A549 (cell line): ENCODE measurements around the gene ZNF106. TPM values are rescaled to one million over a fixed set of nuclear protein-coding genes. Genes with fewer than 3 reads are reported as not detected.

Source experiments
- ATAC-seq, 2 experiments: fragments of 200-7000 bp in 1 of 2; fragments of >200 bp in 1 of 2; cut with Nextera tagmentation in 1 of 2; cut with Tn5 transposase in 1 of 2; 3 replicates each; pipeline versions ENCODE4 v1.8.0 to v1.9.1; 2018 to 2020; ENCODE audit warnings: mild to moderate bottlenecking in 1 of 2, moderate library complexity in 1 of 2
- CTCF ChIA-PET: fragments of 300-600 bp; sonication (Branson Sonifier 250); formaldehyde crosslinking; extraction: SDS; loops from one replicate; lab custom pipeline; 2021; ENCODE audit warnings: antibody characterized with exemption, inconsistent platforms; lab: Yijun Ruan, JAX
- POLR2A ChIA-PET: fragments of 350-600 bp; formaldehyde crosslinking; extraction: SDS; loops from one replicate; lab custom pipeline; 2021; ENCODE audit warnings: antibody characterized with exemption, inconsistent platforms; lab: Yijun Ruan, JAX
- DNase-seq, 2 experiments: peaks; one replicate each; pipeline versions ENCODE4 v3.0.0 to v3.0.0-alpha.2; 2011 to 2016; ENCODE audit warnings: low read depth in 1 of 2, low spot score in 1 of 2
- FAIRE-seq: peaks from 2 replicates; lab custom pipeline; 2011; peaks lifted over from hg19 to GRCh38; lab: Jason Lieb, UNC
- H3K27ac ChIP-seq, 2 experiments: fragments of >200 bp; sonication (Bioruptor Twin); formaldehyde crosslinking; 3 replicates each; pipeline ENCODE4 v1.5.1; 2016 to 2017
- H3K4me1 ChIP-seq: fragments of >200 bp; sonication (Bioruptor Twin); formaldehyde crosslinking; 3 replicates; pipeline ENCODE4 v1.6.1; 2016
- H3K4me2 ChIP-seq: fragments of >200 bp; sonication (Bioruptor Twin); formaldehyde crosslinking; 3 replicates; pipeline ENCODE4 v1.6.1; 2016
- H3K4me3 ChIP-seq: fragments of >200 bp; sonication (Bioruptor Twin); formaldehyde crosslinking; 3 replicates; pipeline ENCODE4 v1.5.1; 2016
- H3K9me3 ChIP-seq: fragments of >200 bp; sonication (Bioruptor Twin); formaldehyde crosslinking; 3 replicates; pipeline ENCODE4 v1.6.1; 2016
- CBX8 ChIP-seq: fragments of 200-600 bp; sonication (generic); IDR thresholded peaks from 2 replicates; pipeline ENCODE4 v1.6.1; 2016
- CHD4 ChIP-seq: fragments of 200-600 bp; sonication (generic); IDR thresholded peaks from 2 replicates; pipeline ENCODE4 v1.6.1; 2016; ENCODE audit warnings: antibody characterized with exemption, mild to moderate bottlenecking, borderline replicate concordance
- FOSB ChIP-seq: fragments of 250-450 bp; sonication (Bioruptor Pico); IDR thresholded peaks from 2 replicates; pipeline ENCODE4 v1.5.0; 2020; ENCODE audit warnings: mild to moderate bottlenecking, moderate library complexity
- FOSL2 ChIP-seq, 2 experiments: fragments of 450-650 bp in 1 of 2; fragments of >200 bp in 1 of 2; sonication (Bioruptor Twin) in 1 of 2; formaldehyde crosslinking; IDR thresholded peaks; 2 replicates each; pipeline versions ENCODE4 v1.5.0 to v1.6.1; 2016 to 2020; ENCODE audit warnings: mild to moderate bottlenecking in 1 of 2, moderate library complexity in 1 of 2
- HDAC2 ChIP-seq: fragments of 200-600 bp; sonication (generic); IDR thresholded peaks from 2 replicates; pipeline ENCODE4 v1.6.1; 2016
- HOXA7 ChIP-seq: fragments of 250-450 bp; sonication (Bioruptor Pico); IDR thresholded peaks from 2 replicates; pipeline ENCODE4 v1.5.0; 2020; ENCODE audit warnings: mild to moderate bottlenecking, moderate library complexity
- HOXB13 ChIP-seq: fragments of 250-450 bp; sonication (Bioruptor Pico); IDR thresholded peaks from 2 replicates; pipeline ENCODE4 v1.5.0; 2020; ENCODE audit warnings: low read depth, mild to moderate bottlenecking, moderate library complexity
- HOXB5 ChIP-seq: fragments of 250-450 bp; sonication (Bioruptor Pico); IDR thresholded peaks from 2 replicates; pipeline ENCODE4 v1.5.0; 2020; ENCODE audit warnings: mild to moderate bottlenecking, moderate library complexity
- JUNB ChIP-seq: fragments of >200 bp; sonication (Bioruptor Twin); formaldehyde crosslinking; IDR thresholded peaks from 2 replicates; pipeline ENCODE4 v1.6.1; 2016
- KDM1A ChIP-seq: fragments of 200-600 bp; sonication (generic); IDR thresholded peaks from 2 replicates; pipeline ENCODE4 v1.6.1; 2016; ENCODE audit warnings: low read depth, mild to moderate bottlenecking
- KDM5A ChIP-seq: fragments of 200-600 bp; sonication (generic); IDR thresholded peaks from 2 replicates; pipeline ENCODE4 v1.6.1; 2016; ENCODE audit warnings: antibody characterized with exemption, mild to moderate bottlenecking
- MAZ ChIP-seq: fragments of 150-350 bp; IDR thresholded peaks from 2 replicates; pipeline ENCODE4 v1.6.1; 2014; ENCODE audit warnings: antibody characterized with exemption, low read depth, low read length, borderline replicate concordance
- MYC ChIP-seq: IDR thresholded peaks from 2 replicates; pipeline ENCODE4 v1.6.1; 2012; ENCODE audit warnings: mild to moderate bottlenecking, inconsistent platforms, low read length, improper control_type of control experiment, borderline replicate concordance
- NFE2L2 ChIP-seq: fragments of 150-350 bp; conservative IDR thresholded peaks from 2 replicates; pipeline ENCODE4 v1.6.1; 2014; ENCODE audit warnings: low read length
- NPAS2 ChIP-seq: fragments of 250-450 bp; sonication (Bioruptor Pico); IDR thresholded peaks from 2 replicates; pipeline ENCODE4 v1.8.0; 2022; ENCODE audit warnings: mild to moderate bottlenecking, moderate library complexity, borderline replicate concordance
- PHF8 ChIP-seq: fragments of 200-600 bp; sonication (generic); IDR thresholded peaks from 2 replicates; pipeline ENCODE4 v1.6.1; 2016; ENCODE audit warnings: low read depth, mild to moderate bottlenecking, antibody characterized with exemption, moderate library complexity, borderline replicate concordance
- RCOR1 ChIP-seq: fragments of 150-350 bp; IDR thresholded peaks from 2 replicates; pipeline ENCODE4 v1.6.1; 2014; ENCODE audit warnings: antibody characterized with exemption, low read length, low read depth
- SREBF2 ChIP-seq: fragments of 450-650 bp; IDR thresholded peaks from 2 replicates; pipeline ENCODE4 v1.6.1; 2014; ENCODE audit warnings: mild to moderate bottlenecking, moderate library complexity
- ZFP36 ChIP-seq: fragments of 450-650 bp; IDR thresholded peaks from 2 replicates; pipeline ENCODE4 v1.6.1; 2014; ENCODE audit warnings: borderline replicate concordance; ENCODE audit not compliant: partially characterized antibody
- WGBS: methylation state at CpG from one replicate; pipeline ENCODE4 v1.1.6; 2017; ENCODE audit errors: missing lambda C conversion rate; 5-methylcytosine and 5-hydroxymethylcytosine counted together
- polyA plus RNA-seq, 4 experiments: library from polyadenylated mRNA; depleted of rRNA in 3 of 4; stranded (reverse); fragments of >200 nt; fragmentation: RNase III in 1 of 4; extraction: RNeasy Plus Mini Kit Qiagen cat#74134 plus additional on column Dnase treatment in 1 of 4; gene quantifications; 2 replicates in 3 of 4; 3 replicates in 1 of 4; pipeline ENCODE4 v1.2.3, GENCODE V29; 2011 to 2017
- TF ChIP-seq, protein P1 (sequence below): fragments of >200 bp; sonication (Bioruptor Twin); formaldehyde crosslinking; IDR thresholded peaks from 3 replicates; pipeline ENCODE4 v1.6.1; 2016
- TF ChIP-seq, protein P2 (sequence below): fragments of 450-650 bp; IDR thresholded peaks from 2 replicates; pipeline ENCODE4 v1.6.1; 2014; ENCODE audit warnings: antibody characterized with exemption
- TF ChIP-seq, protein P3 (sequence below): fragments of >200 bp; sonication (Bioruptor Twin); formaldehyde crosslinking; IDR thresholded peaks from 3 replicates; pipeline ENCODE4 v1.5.1; 2016
- TF ChIP-seq, protein P4 (sequence below): fragments of 150-350 bp; IDR thresholded peaks from 2 replicates; pipeline ENCODE4 v1.6.1; 2014; ENCODE audit warnings: low read depth, mild to moderate bottlenecking, low read length
- TF ChIP-seq, protein P5 (sequence below): fragments of >200 bp; sonication (Bioruptor Twin); formaldehyde crosslinking; IDR thresholded peaks from 2 replicates; pipeline ENCODE4 v1.6.1; 2016
- TF ChIP-seq, protein P6 (sequence below): fragments of 200-600 bp; sonication (generic); IDR thresholded peaks from 2 replicates; pipeline ENCODE4 v1.6.1; 2016; ENCODE audit warnings: antibody characterized with exemption, mild to moderate bottlenecking, moderate library complexity

ZNF106 gene
- polyA plus RNA-seq, 2 of the 4 experiments (the other 2 are of a cell fraction), result 7.8 to 19.3 TPM

DNA sequence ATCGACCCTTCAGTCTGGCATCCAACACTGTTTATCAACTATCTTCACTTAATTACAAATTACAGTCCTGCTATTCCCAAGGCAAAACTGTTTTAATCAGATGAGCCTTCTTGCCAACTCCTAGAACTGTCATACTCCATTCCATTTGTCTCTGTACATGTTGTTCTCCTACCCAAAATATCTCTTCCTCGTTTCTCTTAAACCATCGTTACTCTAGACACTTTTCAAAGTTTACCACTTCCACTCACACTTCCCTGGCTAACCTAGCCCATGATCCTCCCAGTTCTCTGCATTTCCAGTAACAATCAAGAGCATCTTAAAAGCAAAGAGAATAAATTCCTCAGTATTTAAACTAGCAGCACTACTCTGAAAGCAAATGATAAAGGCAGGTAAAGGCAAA, 19.9 kb downstream of the ZNF106 start:
- ChIA-PET POLR2A (no interaction called here), CTCF (interaction anchor here (1.2 to 1.5 kb wide), 5 partner anchors 12 to 483 kb away, joined by 3 to 5 read pairs (median 3); no protein-coding TSS in a partner anchor)
- H3K4me1 ChIP-seq, result no peaks in the 10 kb centered on the region
- TF ChIP-seq, protein P1, sequence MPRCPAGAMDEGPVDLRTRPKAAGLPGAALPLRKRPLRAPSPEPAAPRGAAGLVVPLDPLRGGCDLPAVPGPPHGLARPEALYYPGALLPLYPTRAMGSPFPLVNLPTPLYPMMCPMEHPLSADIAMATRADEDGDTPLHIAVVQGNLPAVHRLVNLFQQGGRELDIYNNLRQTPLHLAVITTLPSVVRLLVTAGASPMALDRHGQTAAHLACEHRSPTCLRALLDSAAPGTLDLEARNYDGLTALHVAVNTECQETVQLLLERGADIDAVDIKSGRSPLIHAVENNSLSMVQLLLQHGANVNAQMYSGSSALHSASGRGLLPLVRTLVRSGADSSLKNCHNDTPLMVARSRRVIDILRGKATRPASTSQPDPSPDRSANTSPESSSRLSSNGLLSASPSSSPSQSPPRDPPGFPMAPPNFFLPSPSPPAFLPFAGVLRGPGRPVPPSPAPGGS, result no peak
- TF ChIP-seq JUNB (no peak), ZFP36 (no peak), FOSL2 (IDR thresholded peaks at IDR 0.05) (no peak), FOSL2 (CRISPR knock-in tag; IDR thresholded peaks at IDR 0.05) (no peak), KDM5A (no peak), PHF8 (no peak), SREBF2 (no peak), FOSB (CRISPR knock-in tag) (no peak), NFE2L2 (no peak), MAZ (no peak), CBX8 (no peak), HOXB13 (CRISPR knock-in tag) (no peak), HDAC2 (no peak), MYC (no peak)
- TF ChIP-seq, protein P2, sequence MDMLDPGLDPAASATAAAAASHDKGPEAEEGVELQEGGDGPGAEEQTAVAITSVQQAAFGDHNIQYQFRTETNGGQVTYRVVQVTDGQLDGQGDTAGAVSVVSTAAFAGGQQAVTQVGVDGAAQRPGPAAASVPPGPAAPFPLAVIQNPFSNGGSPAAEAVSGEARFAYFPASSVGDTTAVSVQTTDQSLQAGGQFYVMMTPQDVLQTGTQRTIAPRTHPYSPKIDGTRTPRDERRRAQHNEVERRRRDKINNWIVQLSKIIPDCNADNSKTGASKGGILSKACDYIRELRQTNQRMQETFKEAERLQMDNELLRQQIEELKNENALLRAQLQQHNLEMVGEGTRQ, result no peak
- TF ChIP-seq, protein P3, sequence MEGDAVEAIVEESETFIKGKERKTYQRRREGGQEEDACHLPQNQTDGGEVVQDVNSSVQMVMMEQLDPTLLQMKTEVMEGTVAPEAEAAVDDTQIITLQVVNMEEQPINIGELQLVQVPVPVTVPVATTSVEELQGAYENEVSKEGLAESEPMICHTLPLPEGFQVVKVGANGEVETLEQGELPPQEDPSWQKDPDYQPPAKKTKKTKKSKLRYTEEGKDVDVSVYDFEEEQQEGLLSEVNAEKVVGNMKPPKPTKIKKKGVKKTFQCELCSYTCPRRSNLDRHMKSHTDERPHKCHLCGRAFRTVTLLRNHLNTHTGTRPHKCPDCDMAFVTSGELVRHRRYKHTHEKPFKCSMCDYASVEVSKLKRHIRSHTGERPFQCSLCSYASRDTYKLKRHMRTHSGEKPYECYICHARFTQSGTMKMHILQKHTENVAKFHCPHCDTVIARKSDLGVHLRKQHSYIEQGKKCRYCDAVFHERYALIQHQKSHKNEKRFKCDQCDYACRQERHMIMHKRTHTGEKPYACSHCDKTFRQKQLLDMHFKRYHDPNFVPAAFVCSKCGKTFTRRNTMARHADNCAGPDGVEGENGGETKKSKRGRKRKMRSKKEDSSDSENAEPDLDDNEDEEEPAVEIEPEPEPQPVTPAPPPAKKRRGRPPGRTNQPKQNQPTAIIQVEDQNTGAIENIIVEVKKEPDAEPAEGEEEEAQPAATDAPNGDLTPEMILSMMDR, result no peak
- TF ChIP-seq, protein P4, sequence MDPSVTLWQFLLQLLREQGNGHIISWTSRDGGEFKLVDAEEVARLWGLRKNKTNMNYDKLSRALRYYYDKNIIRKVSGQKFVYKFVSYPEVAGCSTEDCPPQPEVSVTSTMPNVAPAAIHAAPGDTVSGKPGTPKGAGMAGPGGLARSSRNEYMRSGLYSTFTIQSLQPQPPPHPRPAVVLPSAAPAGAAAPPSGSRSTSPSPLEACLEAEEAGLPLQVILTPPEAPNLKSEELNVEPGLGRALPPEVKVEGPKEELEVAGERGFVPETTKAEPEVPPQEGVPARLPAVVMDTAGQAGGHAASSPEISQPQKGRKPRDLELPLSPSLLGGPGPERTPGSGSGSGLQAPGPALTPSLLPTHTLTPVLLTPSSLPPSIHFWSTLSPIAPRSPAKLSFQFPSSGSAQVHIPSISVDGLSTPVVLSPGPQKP, result no peak
- TF ChIP-seq, protein P5, sequence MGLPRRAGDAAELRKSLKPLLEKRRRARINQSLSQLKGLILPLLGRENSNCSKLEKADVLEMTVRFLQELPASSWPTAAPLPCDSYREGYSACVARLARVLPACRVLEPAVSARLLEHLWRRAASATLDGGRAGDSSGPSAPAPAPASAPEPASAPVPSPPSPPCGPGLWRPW, result no peak
- DNase-seq (no peak), ATAC-seq (no peak), FAIRE-seq (no peak)
- no peaks in the 10 kb centered on the region for H3K9me3 ChIP-seq
- WGBS, result 83% methylated on average over 3 of the region's 3 CpGs
- no peak overlapping the region for H3K4me2 ChIP-seq
- no peak overlapping the region for H3K27ac ChIP-seq
- no peak overlapping the region for H3K4me3 ChIP-seq

DNA sequence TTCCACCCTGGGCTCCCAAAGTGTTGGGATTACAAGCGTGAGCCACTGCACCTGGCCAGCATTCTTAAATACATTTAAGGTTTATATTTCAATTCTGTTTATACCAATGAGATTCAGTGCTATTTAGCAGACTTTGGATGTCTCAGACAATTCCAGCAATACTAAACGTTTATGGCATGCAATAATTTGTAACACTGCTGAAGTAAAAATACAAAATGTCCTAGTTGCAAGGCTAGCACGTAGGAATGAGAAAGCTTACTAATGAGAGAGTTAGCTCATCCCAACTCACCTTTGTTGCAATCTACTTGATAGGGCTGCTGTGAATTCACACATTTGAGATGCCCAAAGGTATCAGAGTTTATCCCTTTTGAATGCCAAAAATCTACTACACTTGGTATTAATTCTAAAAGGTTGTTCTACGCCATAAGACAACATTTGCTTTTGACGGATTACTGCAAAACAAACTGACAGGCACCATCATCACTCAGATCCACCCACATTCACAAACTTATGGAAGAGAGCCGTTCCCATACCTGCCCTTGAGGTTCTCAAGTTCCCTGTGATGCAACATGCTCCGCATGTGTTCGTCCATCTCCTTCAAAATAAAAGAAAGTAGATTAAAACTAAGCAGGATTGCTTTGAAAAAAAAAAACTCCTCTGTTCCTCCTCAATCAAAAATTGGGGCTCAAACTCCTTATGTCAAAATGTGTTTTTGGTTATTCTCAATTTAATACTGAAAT, 25.3 kb downstream of the ZNF106 start:
- FAIRE-seq (no peak), DNase-seq (no peak), ATAC-seq (no peak)
- H3K4me1 ChIP-seq, result no peaks in the 10 kb centered on the region
- CTCF ChIA-PET, result no interaction called here
- no peaks in the 10 kb centered on the region for H3K9me3 ChIP-seq
- POLR2A ChIA-PET, result no interaction called here
- no peak overlapping the region for H3K4me2 ChIP-seq
- 83% methylated on average over 8 of the region's 8 CpGs for WGBS
- H3K4me3 ChIP-seq, result no peak overlapping the region
- H3K27ac ChIP-seq, result no peak overlapping the region
- TF ChIP-seq CHD4 (no peak), RCOR1 (no peak), HOXA7 (no peak), HOXB5 (CRISPR knock-in tag) (no peak), KDM1A (no peak), NPAS2 (CRISPR knock-in tag) (no peak), MAZ (no peak), NFE2L2 (no peak)
- TF ChIP-seq, protein P5, result no peak
- TF ChIP-seq, protein P6, sequence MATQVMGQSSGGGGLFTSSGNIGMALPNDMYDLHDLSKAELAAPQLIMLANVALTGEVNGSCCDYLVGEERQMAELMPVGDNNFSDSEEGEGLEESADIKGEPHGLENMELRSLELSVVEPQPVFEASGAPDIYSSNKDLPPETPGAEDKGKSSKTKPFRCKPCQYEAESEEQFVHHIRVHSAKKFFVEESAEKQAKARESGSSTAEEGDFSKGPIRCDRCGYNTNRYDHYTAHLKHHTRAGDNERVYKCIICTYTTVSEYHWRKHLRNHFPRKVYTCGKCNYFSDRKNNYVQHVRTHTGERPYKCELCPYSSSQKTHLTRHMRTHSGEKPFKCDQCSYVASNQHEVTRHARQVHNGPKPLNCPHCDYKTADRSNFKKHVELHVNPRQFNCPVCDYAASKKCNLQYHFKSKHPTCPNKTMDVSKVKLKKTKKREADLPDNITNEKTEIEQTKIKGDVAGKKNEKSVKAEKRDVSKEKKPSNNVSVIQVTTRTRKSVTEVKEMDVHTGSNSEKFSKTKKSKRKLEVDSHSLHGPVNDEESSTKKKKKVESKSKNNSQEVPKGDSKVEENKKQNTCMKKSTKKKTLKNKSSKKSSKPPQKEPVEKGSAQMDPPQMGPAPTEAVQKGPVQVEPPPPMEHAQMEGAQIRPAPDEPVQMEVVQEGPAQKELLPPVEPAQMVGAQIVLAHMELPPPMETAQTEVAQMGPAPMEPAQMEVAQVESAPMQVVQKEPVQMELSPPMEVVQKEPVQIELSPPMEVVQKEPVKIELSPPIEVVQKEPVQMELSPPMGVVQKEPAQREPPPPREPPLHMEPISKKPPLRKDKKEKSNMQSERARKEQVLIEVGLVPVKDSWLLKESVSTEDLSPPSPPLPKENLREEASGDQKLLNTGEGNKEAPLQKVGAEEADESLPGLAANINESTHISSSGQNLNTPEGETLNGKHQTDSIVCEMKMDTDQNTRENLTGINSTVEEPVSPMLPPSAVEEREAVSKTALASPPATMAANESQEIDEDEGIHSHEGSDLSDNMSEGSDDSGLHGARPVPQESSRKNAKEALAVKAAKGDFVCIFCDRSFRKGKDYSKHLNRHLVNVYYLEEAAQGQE, result no peak
